ENCODE data around the gene GRAMD1B. TPM values are rescaled to one million over a fixed set of nuclear protein-coding genes. Genes with fewer than 3 reads are reported as not detected.

GRAMD1B gene
- total RNA-seq, 6 donors from 2014 or later = 5.8 to 132 (median 10.1) TPM

DNA sequence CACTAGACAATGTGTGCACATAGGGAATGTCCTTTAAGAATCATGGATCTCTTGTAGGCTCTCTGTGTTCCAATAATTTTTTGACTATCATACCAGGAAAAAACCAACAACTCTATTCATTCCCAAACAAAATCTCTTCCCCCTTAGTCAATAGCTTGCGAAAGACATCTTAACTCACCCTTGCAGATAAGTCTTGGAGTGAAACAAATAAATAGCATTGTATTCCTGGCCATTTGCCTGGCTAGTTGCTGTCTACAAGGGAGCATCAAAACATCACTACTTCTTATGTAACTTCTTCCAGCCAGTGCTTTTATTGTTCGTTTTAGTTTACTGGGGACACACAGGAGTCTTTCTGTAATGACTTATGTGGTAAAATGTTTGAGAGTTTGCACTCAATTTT, 194.9 kb downstream of the GRAMD1B start:
- no peak overlapping the region for H3K27ac ChIP-seq
- H3K4me3 ChIP-seq = no peak overlapping the region
- DNase-seq (no peak), ATAC-seq (ENCODE audit: low FRiP score in 2 of 2) (no peak)
- 81 to 85% methylated on average over 2 of the region's 2 CpGs for WGBS, 2 donors
- no peaks in the 10 kb centered on the region for H3K4me1 ChIP-seq
- no peaks in the 10 kb centered on the region for H3K9me3 ChIP-seq
- TF ChIP-seq POLR2A (IDR thresholded peaks at IDR 0.05) (no peak), POLR2AphosphoS5 (IDR thresholded peaks at IDR 0.05) (no peak), EP300 (IDR thresholded peaks at IDR 0.05) (no peak)
- TF ChIP-seq, protein P1, sequence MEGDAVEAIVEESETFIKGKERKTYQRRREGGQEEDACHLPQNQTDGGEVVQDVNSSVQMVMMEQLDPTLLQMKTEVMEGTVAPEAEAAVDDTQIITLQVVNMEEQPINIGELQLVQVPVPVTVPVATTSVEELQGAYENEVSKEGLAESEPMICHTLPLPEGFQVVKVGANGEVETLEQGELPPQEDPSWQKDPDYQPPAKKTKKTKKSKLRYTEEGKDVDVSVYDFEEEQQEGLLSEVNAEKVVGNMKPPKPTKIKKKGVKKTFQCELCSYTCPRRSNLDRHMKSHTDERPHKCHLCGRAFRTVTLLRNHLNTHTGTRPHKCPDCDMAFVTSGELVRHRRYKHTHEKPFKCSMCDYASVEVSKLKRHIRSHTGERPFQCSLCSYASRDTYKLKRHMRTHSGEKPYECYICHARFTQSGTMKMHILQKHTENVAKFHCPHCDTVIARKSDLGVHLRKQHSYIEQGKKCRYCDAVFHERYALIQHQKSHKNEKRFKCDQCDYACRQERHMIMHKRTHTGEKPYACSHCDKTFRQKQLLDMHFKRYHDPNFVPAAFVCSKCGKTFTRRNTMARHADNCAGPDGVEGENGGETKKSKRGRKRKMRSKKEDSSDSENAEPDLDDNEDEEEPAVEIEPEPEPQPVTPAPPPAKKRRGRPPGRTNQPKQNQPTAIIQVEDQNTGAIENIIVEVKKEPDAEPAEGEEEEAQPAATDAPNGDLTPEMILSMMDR (IDR thresholded peaks at IDR 0.05) = no peak
- no peaks in the 10 kb centered on the region for H3K36me3 ChIP-seq
- no peaks in the 10 kb centered on the region for H3K27me3 ChIP-seq

DNA sequence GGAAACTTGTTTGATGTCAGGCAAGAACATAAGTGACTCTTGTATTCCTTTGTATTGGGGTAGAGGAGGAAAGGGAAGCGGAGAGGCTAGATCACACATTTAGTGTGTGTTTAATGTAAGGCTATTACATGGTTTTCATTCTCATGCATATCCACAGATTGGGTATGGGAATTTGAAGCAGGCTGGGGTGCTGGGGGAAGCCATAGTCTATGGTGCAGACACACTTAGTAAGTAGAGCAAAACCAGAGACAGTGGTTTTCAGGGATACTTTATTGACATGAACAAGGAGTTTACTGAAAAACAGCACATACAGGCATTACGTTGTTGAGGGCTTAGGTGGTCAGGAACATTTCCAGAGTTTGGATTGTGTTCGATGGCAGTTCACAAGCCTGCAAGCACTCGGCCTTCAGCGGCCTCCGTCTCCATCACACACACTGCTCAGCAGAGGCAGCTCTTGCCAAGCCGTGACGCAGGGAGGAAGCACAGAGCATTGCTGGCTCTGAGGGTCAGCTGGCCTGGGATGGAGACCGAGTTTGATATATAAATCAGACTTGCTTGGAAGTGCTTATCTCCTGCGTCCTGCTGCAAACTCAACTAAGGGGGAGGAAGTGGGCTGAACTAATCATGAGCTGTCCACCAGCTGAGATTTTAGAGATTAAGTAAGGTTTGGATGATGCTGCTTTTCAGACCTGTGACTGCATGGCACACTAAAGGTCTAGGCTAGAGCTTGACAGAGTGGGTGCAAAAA, 199.0 kb downstream of the GRAMD1B start:
- H3K9me3 ChIP-seq = no peaks in the 10 kb centered on the region
- peak in 1 of 2 donors; percentile 16 for ATAC-seq (ENCODE audit: low FRiP score in 2 of 2)
- TF ChIP-seq, protein P1 (IDR thresholded peaks at IDR 0.05) = no peak
- TF ChIP-seq EP300 (IDR thresholded peaks at IDR 0.05) = no peak
- TF ChIP-seq POLR2AphosphoS5 (IDR thresholded peaks at IDR 0.05) = no peak
- no peak for TF ChIP-seq POLR2A (IDR thresholded peaks at IDR 0.05)
- WGBS, 2 donors = 15 to 23% methylated on average over 10 of the region's 10 CpGs
- no peaks in the 10 kb centered on the region for H3K27me3 ChIP-seq
- no peaks in the 10 kb centered on the region for H3K4me1 ChIP-seq
- H3K36me3 ChIP-seq = no peaks in the 10 kb centered on the region
- no peak overlapping the region for H3K4me3 ChIP-seq
- no peak overlapping the region for H3K27ac ChIP-seq
- no peak for DNase-seq

DNA sequence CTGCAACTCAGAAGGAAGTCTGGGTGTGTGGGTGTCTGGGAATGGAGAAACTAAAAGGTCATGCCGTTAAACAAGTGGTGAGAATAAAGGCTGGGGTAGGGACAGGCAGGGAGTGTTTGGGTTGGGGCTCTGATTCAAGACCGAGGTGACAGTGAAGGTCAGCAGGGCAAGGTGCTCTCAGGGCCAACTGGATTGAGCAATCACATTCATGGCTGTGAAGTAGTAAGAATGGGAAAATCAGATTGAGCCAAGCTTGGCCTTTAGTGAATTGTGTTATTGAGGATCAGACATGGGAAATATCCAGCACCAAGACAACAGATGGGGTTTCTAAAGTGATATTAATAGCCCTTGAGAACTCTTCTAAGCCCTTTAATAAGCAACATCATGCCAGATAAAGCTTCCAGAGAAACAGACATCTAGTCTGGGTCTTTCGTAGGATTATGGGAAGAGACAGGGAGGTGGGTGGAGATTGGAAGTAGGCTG, 200.1 kb downstream of the GRAMD1B start:
- no peak for DNase-seq
- H3K4me1 ChIP-seq = no peaks in the 10 kb centered on the region
- H3K9me3 ChIP-seq = no peaks in the 10 kb centered on the region
- H3K27me3 ChIP-seq = no peaks in the 10 kb centered on the region
- 50 to 55% methylated on average over 3 of the region's 3 CpGs for WGBS, 2 donors
- TF ChIP-seq EP300 (IDR thresholded peaks at IDR 0.05) (no peak), POLR2A (IDR thresholded peaks at IDR 0.05) (no peak), POLR2AphosphoS5 (IDR thresholded peaks at IDR 0.05) (no peak)
- TF ChIP-seq, protein P1 (IDR thresholded peaks at IDR 0.05) = no peak
- no peaks in the 10 kb centered on the region for H3K36me3 ChIP-seq
- H3K4me3 ChIP-seq = no peak overlapping the region
- H3K27ac ChIP-seq = no peak overlapping the region
- no peak for ATAC-seq (ENCODE audit: low FRiP score in 2 of 2)

DNA sequence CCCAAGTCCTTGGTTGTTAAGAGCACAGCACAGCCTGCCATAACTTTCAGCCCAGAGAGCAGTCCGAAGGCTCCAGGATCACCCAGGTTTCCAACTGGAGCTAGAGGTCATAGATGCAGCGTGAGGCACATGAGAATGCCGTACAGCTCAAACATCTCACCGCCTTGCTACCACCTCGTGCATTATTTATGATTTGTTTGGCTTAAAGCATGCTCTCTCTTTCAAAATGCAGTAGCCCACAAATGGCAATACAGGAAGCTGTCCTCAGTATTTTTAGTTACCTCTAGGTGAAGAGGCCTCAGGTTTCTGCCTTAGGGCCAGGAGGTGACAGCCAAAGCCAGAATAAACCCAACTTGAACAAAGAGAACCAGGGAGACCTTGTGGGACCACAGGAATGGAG, 210.0 kb downstream of the GRAMD1B start:
- no peaks in the 10 kb centered on the region for H3K9me3 ChIP-seq
- TF ChIP-seq POLR2A (IDR thresholded peaks at IDR 0.05) (no peak), EP300 (IDR thresholded peaks at IDR 0.05) (no peak), POLR2AphosphoS5 (IDR thresholded peaks at IDR 0.05) (no peak)
- TF ChIP-seq, protein P1 (IDR thresholded peaks at IDR 0.05) = no peak
- H3K27me3 ChIP-seq = no peaks in the 10 kb centered on the region
- H3K4me3 ChIP-seq = no peak overlapping the region
- no peak for DNase-seq
- no peak overlapping the region for H3K27ac ChIP-seq
- H3K4me1 ChIP-seq = no peaks in the 10 kb centered on the region
- no peak for ATAC-seq (ENCODE audit: low FRiP score in 2 of 2)
- H3K36me3 ChIP-seq = no peaks in the 10 kb centered on the region
- WGBS, 2 donors = 71 to 87% methylated on average over 5 of the region's 5 CpGs
